SH-SY5Y (cell line): ENCODE measurements around the gene HAUS7.

Source experiments
- GATA2 ChIP-seq: IDR thresholded peaks from 2 replicates; pipeline ENCODE4 v1.6.1; 2011; ENCODE audit warnings: mild to moderate bottlenecking, low read depth, low read length
- GATA3 ChIP-seq: IDR thresholded peaks from 2 replicates; pipeline ENCODE4 v1.6.1; 2011; ENCODE audit warnings: low read depth, mild to moderate bottlenecking, low read length, moderate library complexity

DNA sequence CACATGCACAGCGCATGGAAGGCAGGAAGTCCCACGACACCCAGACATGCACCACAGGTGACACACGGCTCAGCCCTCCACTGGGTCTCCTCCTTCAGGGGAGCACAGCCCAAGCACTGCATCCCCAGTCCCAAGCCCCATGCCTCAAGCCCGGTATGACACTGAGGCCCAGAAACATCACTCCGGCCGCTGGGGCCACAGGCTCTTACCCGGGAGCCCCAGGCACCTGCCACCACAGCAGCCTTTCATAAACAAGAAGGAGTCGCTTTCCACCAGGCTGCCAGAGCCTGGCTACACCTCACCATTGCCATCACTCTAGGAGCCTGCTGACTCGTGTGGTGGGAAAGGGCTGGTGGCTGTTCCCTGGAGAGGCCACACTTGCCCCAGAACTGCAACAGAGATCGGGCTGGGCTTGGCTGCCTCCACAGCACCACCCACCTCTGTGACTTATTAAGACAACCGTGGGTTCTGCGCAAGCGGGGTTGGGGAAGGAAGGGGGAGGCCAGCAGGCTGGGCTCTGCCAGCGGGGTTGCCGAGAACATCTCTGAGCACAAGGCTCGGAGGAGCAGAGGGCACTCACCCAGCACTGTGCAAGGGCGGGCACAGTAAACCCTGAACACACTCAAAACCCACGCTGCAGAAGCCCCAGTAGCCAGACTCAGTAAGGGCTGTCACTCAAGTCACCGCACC lies 4.5 kb downstream of the HAUS7 start:
- no peak for TF ChIP-seq GATA2
- no peak for TF ChIP-seq GATA3
